Neural cell (in vitro differentiated cells): ENCODE results near the gene ZNF497. TPM values are rescaled to one million over a fixed set of nuclear protein-coding genes. Genes with fewer than 3 reads are reported as not detected.

Experiments used
- H2AFZ ChIP-seq: fragments of 200-600, 300-800 bp; sonication (generic), shearing (Covaris generic); 2 replicates; pipeline ENCODE4 v1.6.0; 2014; ENCODE audit warnings: low read depth, mild to moderate bottlenecking, antibody characterized with exemption, low read length, moderate library complexity
- H3F3A ChIP-seq: fragments of 200-600 bp; shearing (Covaris generic); 2 replicates; pipeline ENCODE4 v1.6.1; 2016; ENCODE audit warnings: mild to moderate bottlenecking, moderate library complexity, mixed read lengths, antibody characterized with exemption, low read length; ENCODE audit not compliant: insufficient read depth, poor library complexity, severe bottlenecking
- H3K27ac ChIP-seq: fragments of 200-600, 300-800 bp; sonication (generic), shearing (Covaris generic); 2 replicates; pipeline ENCODE4 v1.5.1; 2014; ENCODE audit warnings: mild to moderate bottlenecking, low read length, moderate library complexity
- H3K27me3 ChIP-seq: fragments of 300-800, 200-600 bp; sonication (generic), shearing (Covaris generic); 2 replicates; pipeline ENCODE4 v1.6.0; 2014; ENCODE audit warnings: mild to moderate bottlenecking, low read depth, low read length, moderate library complexity; ENCODE audit not compliant: insufficient read depth
- H3K36me3 ChIP-seq: fragments of 300-800, 200-600 bp; sonication (generic), shearing (Covaris generic); 2 replicates; pipeline ENCODE4 v1.5.1; 2014; ENCODE audit warnings: mild to moderate bottlenecking, antibody characterized with exemption, low read length, moderate library complexity; ENCODE audit not compliant: insufficient read depth
- H3K4me2 ChIP-seq: fragments of 300-800, 200-600 bp; sonication (generic), shearing (Covaris generic); 2 replicates; pipeline ENCODE4 v1.6.0; 2014; ENCODE audit warnings: mild to moderate bottlenecking, low read length
- H3K4me3 ChIP-seq: fragments of 300-800, 200-600 bp; sonication (generic), shearing (Covaris generic); 2 replicates; pipeline ENCODE4 v1.5.1; 2014; ENCODE audit warnings: mild to moderate bottlenecking, low read length, moderate library complexity
- H3K79me2 ChIP-seq: fragments of 200-600 bp; shearing (Covaris generic); replicated peaks from 2 replicates; pipeline ENCODE4 v1.6.0; 2014; ENCODE audit warnings: mild to moderate bottlenecking, low read length, moderate library complexity; ENCODE audit not compliant: insufficient read depth
- H3K9ac ChIP-seq: fragments of 300-800, 200-600 bp; sonication (generic), shearing (Covaris generic); 2 replicates; pipeline ENCODE4 v1.6.1; 2016; ENCODE audit warnings: mild to moderate bottlenecking, low read length, mixed read lengths
- H3K9me2 ChIP-seq: fragments of 200-600 bp; shearing (Covaris generic); 2 replicates; pipeline ENCODE4 v1.6.1; 2016; ENCODE audit warnings: mild to moderate bottlenecking, low read length, mixed read lengths; ENCODE audit not compliant: insufficient read depth
- H3K9me3 ChIP-seq: fragments of 200-600, 300-800 bp; sonication (generic), shearing (Covaris generic); 2 replicates; pipeline ENCODE4 v1.6.1; 2016; ENCODE audit warnings: mild to moderate bottlenecking, mixed run types, low read length, moderate library complexity, mixed read lengths
- H4K20me1 ChIP-seq: fragments of 200-600 bp; shearing (Covaris generic); 2 replicates; pipeline ENCODE4 v1.6.1; 2016; ENCODE audit warnings: mild to moderate bottlenecking, mixed run types; ENCODE audit not compliant: insufficient read depth
- EP300 ChIP-seq: fragments of 450-650 bp; conservative IDR thresholded peaks from 2 replicates; pipeline ENCODE4 v1.6.1; 2014; ENCODE audit warnings: antibody characterized with exemption, mild to moderate bottlenecking, moderate library complexity; ENCODE audit not compliant: poor library complexity, severe bottlenecking
- EZH2 ChIP-seq: fragments of 200-600, 300-800 bp; shearing (Covaris generic), sonication (generic); IDR thresholded peaks from 2 replicates; pipeline ENCODE4 v1.6.1; 2014; ENCODE audit warnings: antibody characterized with exemption, low read length, borderline replicate concordance, mild to moderate bottlenecking; ENCODE audit not compliant: insufficient read depth, poor library complexity, severe bottlenecking
- MXI1 ChIP-seq: fragments of 450-650 bp; conservative IDR thresholded peaks from 2 replicates; pipeline ENCODE4 v1.6.1; 2014; ENCODE audit warnings: antibody characterized with exemption, mild to moderate bottlenecking; ENCODE audit not compliant: poor library complexity, severe bottlenecking
- POLR2AphosphoS5 ChIP-seq: IDR thresholded peaks from 2 replicates; pipeline ENCODE4 v1.6.1; 2012
- RAD21 ChIP-seq: fragments of 450-650 bp; conservative IDR thresholded peaks from 2 replicates; pipeline ENCODE4 v1.6.1; 2014; ENCODE audit warnings: antibody characterized with exemption, mild to moderate bottlenecking, moderate library complexity
- SMC3 ChIP-seq: fragments of 450-650 bp; conservative IDR thresholded peaks from 2 replicates; pipeline ENCODE4 v1.6.1; 2014; ENCODE audit warnings: antibody characterized with exemption, mild to moderate bottlenecking, moderate library complexity; ENCODE audit not compliant: poor library complexity
- TAF1 ChIP-seq: IDR thresholded peaks from 2 replicates; pipeline ENCODE4 v1.6.1; 2012; ENCODE audit warnings: low read depth
- polyA plus RNA-seq: library from polyadenylated mRNA; depleted of rRNA; stranded (reverse); fragments of >200 nt; gene quantifications from 2 replicates; pipeline ENCODE4 v1.2.3, GENCODE V29; 2014
- TF ChIP-seq, protein P1 (sequence below): fragments of 450-650 bp; IDR thresholded peaks from 2 replicates; pipeline ENCODE4 v1.5.1; 2014; ENCODE audit warnings: antibody characterized with exemption, mild to moderate bottlenecking, moderate library complexity; ENCODE audit not compliant: poor library complexity, severe bottlenecking
- TF ChIP-seq, protein P2 (sequence below): IDR thresholded peaks from 2 replicates; pipeline ENCODE4 v1.6.1; 2012; ENCODE audit warnings: borderline replicate concordance

The ZNF497 gene
- polyA plus RNA-seq, 1 donor from 2014 or later: 13.7 TPM

DNA sequence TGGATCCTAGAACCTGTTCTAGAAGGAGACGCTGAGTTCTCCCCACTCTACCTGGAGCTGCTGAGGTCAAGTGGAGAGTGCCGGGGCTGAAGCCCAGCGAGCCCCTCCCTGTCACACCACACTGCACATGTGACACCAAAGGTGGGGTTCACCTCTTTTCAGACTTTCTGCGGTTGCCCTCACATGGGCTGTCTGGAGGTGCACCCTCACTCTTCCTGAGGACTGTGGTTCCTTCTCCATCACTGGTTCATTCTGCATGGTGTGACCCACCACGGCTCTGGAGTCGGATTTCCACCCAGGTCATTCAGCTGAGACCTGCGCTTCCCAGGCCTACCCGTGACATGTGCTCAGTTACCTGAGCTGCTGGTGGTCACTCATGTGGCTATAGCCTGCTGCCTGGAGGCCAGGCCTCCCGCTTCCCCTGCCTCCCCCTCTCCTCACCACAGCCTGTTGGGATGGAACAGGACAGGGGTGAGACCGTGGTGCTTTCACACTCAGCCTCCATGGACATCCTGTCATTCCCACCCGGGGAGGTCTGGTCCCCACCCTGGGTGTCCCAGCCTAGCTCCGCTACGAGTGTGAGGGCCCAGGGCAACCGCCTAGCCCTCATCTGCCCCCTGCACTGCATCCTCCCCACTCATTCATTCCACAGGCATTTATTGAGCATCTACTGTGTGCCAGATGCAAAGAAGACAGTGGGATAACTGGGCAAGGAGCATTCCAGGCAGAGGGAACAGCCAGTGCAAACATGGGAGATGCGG lies 8.7 kb downstream of the ZNF497 start:
- no peaks in the 10 kb centered on the region for H4K20me1 ChIP-seq
- H3K9me2 ChIP-seq: no peaks in the 10 kb centered on the region
- H3K4me2 ChIP-seq: no peak overlapping the region
- no peaks in the 10 kb centered on the region for H3K79me2 ChIP-seq
- no peaks in the 10 kb centered on the region for H3K9me3 ChIP-seq
- H3K9ac ChIP-seq: no peak overlapping the region
- H3F3A ChIP-seq: no peaks in the 10 kb centered on the region
- no peak overlapping the region for H3K27ac ChIP-seq
- H3K27me3 ChIP-seq: no peaks in the 10 kb centered on the region
- no peak overlapping the region for H2AFZ ChIP-seq
- no peaks in the 10 kb centered on the region for H3K36me3 ChIP-seq
- no peak for TF ChIP-seq POLR2AphosphoS5
- TF ChIP-seq RAD21: no peak
- TF ChIP-seq, protein P1, sequence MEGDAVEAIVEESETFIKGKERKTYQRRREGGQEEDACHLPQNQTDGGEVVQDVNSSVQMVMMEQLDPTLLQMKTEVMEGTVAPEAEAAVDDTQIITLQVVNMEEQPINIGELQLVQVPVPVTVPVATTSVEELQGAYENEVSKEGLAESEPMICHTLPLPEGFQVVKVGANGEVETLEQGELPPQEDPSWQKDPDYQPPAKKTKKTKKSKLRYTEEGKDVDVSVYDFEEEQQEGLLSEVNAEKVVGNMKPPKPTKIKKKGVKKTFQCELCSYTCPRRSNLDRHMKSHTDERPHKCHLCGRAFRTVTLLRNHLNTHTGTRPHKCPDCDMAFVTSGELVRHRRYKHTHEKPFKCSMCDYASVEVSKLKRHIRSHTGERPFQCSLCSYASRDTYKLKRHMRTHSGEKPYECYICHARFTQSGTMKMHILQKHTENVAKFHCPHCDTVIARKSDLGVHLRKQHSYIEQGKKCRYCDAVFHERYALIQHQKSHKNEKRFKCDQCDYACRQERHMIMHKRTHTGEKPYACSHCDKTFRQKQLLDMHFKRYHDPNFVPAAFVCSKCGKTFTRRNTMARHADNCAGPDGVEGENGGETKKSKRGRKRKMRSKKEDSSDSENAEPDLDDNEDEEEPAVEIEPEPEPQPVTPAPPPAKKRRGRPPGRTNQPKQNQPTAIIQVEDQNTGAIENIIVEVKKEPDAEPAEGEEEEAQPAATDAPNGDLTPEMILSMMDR: no peak
- TF ChIP-seq, protein P2, sequence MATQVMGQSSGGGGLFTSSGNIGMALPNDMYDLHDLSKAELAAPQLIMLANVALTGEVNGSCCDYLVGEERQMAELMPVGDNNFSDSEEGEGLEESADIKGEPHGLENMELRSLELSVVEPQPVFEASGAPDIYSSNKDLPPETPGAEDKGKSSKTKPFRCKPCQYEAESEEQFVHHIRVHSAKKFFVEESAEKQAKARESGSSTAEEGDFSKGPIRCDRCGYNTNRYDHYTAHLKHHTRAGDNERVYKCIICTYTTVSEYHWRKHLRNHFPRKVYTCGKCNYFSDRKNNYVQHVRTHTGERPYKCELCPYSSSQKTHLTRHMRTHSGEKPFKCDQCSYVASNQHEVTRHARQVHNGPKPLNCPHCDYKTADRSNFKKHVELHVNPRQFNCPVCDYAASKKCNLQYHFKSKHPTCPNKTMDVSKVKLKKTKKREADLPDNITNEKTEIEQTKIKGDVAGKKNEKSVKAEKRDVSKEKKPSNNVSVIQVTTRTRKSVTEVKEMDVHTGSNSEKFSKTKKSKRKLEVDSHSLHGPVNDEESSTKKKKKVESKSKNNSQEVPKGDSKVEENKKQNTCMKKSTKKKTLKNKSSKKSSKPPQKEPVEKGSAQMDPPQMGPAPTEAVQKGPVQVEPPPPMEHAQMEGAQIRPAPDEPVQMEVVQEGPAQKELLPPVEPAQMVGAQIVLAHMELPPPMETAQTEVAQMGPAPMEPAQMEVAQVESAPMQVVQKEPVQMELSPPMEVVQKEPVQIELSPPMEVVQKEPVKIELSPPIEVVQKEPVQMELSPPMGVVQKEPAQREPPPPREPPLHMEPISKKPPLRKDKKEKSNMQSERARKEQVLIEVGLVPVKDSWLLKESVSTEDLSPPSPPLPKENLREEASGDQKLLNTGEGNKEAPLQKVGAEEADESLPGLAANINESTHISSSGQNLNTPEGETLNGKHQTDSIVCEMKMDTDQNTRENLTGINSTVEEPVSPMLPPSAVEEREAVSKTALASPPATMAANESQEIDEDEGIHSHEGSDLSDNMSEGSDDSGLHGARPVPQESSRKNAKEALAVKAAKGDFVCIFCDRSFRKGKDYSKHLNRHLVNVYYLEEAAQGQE: no peak
- no peak for TF ChIP-seq EP300
- no peak for TF ChIP-seq SMC3
- TF ChIP-seq EZH2: no peak
- TF ChIP-seq MXI1: no peak
- TF ChIP-seq TAF1: no peak
- H3K4me3 ChIP-seq: no peak overlapping the region

DNA sequence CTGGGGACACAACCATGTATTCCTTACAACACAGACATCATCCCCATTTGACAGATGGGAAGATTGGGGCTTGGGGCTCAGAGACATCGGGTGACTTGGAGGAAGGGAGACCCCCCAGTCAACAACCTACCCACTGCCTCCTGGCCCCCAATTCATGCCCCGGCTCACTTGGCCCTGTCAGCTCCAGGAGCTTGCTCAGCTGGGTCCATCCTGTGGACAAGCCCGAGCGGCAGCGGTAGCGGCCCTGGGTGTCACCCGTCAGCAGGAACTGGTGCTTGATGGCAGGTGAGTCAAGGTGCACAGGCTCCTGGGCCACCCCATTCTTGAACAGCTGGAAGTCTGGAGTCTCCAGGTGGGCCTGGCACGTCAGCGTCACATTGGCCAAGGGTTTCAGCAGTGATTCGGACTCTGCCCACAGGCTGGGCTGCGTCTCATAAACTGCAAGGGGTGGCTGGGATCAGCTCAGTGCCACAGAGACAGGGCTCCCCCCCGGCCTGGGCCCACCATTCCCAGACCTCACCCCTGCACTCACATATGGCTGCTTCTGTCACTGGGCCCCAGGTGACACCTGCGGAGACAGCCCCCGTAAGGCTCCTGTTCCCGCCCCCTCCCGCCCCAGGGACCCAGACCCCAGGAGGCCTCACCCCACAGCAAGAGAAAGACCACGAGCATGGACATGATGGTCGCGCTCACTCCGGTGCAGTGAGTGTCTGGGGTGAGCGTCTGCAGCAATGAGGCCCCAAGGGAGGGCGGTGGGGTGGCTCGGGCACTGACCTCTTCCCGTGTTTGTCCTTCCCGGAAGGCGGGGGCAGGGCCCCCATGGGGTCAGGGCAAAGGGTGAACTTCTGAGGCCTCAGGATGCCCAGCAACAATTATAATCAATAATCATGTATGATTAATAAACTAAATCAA lies 9.5 kb downstream of the ZNF497 start, which contains the start of gene A1BG:
Gene A1BG, minus strand, starts transcription at position 733 of the 912 bp plus-strand sequence. Its CDS starts 55 bp downstream, at position 678.
- Histone ChIP-seq H3K27ac (no peak within 1 kb of the TSS), H3K79me2 (peaks cover 5% of the 10 kb centered on the region), H3K27me3 (no peaks in the 10 kb centered on the region), H3K4me2 (no peak within 1 kb of the TSS), H3K36me3 (no peaks in the 10 kb centered on the region), H3K9me3 (no peaks in the 10 kb centered on the region), H2AFZ (no peak within 1 kb of the TSS), H3K4me3 (no peak within 1 kb of the TSS), H3K9ac (no peak within 1 kb of the TSS), H3K9me2 (no peaks in the 10 kb centered on the region), H3F3A (no peaks in the 10 kb centered on the region), H4K20me1 (no peaks in the 10 kb centered on the region)
- no peak for TF ChIP-seq EZH2
- TF ChIP-seq RAD21: no peak
- TF ChIP-seq, protein P2: no peak
- no peak for TF ChIP-seq MXI1
- TF ChIP-seq, protein P1: no peak
- no peak for TF ChIP-seq POLR2AphosphoS5
- no peak for TF ChIP-seq SMC3
- no peak for TF ChIP-seq TAF1
- no peak for TF ChIP-seq EP300
